Stimulated activated CD8-positive, alpha-beta memory T cell treated with anti-CD3 and anti-CD28 coated beads, Interleukin-4, amount 100 ng/mL, for 24 hours (primary cell): ENCODE data around the gene PPARD.
"Not testable (repeated sequence)": the region's sequence is repeated elsewhere in the genome, so short reads cannot be mapped to it uniquely, and the experiment has no call there.

Experiments used
- DNase-seq: peaks from one replicate; pipeline ENCODE4 v3.0.0-alpha.2; 2020; ENCODE audit warnings: low read depth

PPARD gene

DNA sequence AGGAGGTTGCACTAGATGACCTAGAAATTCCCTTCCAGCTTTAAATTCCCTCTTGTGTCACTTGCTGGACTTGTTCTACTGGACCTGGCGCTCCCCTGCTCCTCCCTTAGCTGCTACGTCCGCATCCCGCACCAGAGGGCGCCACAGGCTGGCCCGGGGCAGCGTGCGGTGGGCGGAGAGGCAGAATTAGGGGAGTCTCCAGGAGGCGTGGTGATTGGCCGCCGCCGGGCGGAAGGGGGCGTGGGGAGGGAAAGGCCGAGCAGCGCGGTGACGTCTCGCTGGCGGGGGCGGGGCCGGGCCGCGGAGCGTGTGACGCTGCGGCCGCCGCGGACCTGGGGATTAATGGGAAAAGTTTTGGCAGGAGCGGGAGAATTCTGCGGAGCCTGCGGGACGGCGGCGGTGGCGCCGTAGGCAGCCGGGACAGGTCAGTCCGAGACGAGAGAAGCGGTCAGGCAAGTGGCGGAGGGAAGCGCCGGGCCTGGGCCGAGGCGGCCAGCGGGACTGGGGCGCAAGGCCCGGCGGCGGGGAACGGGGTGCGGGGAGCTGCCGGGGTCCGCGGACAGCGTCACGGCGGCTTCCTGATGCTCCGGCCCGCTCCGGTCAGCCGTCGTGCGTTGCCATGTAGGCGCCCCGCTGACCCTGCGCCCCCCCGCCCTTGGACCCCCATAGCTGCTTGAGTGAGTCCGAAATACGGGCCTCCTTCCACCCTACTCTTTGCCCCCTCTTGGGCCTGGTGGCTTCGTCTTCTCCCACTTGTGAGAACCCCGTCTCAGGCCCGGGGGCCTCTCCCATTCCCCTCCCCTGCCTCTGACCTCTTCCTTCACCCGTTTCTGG lies at the start of gene PPARD:
Gene PPARD (plus strand): TSS at position 301 of the 834 bp plus-strand sequence. CDS start 68,530 bp downstream, outside the sequence.
- DNase-seq, result peak; percentile 95

DNA sequence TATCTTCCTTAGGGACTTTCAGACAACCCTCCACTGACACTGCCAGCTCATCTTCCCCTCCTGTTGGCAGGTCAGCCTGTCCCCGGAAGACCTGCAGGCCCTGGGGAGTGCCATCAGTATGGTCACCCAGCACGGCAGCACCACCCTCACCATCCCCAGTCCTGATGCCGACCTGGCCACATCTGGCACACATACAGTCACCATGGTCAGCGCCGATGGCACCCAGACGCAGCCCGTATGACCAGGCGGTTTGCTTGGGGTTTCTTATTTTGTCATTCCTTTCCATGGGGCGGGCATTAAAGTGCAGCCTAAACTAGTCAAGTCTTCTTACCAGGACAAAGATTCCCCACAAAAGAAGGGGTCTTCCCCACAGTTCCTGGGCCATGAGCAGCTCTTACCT lies 48.7 kb upstream of the PPARD start:
- no peak for DNase-seq

DNA sequence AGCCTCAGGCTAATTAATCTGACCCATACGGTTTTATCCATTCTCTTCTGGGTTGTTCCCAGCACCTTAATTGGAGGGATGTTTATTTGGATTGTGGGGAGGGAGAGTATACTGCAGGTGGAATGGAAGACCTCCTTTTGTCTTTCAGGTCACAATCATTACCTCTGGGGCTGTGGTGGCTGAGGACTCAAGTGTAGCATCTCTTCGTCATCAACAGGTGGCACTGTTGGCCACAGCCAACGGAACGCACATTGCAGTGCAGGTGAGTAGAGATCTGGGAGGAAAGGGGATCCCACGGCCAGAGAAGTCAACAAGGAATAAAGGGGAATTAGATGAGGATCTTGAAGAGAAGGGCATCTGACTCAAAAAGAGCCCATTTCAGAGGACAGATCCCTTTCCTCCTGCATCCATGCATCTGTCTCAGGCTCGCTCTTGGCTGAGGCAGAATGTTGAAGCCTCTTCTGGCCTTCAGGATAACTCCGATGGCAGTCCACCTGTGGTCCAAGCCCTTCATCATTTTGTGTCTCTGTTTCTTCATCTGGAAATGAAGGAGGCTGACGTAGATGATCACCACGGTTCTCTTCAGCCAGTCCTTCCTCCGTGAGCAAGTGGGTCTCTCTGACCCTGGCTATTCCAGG lies 47.9 kb upstream of the PPARD start:
- DNase-seq, result peak; percentile 19

DNA sequence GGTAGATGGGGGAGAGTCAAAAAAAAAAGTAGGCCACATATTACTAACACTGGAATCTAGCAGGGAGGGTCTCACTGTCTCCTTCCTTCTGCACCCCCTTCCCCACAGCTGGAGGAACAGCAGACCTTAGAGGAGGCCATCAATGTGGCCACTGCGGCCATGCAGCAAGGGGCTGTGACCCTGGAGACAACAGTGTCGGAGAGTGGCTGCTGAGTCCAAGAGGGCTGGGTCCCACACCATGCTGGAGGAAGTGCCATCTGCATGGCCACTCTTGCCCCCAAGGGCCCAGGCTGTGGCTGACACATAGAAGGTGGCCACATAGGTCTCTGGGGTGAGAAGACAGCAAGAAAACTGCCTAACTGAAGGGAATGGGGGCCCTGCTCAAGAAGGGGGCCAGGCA lies 47.3 kb upstream of the PPARD start:
- DNase-seq, result no peak

DNA sequence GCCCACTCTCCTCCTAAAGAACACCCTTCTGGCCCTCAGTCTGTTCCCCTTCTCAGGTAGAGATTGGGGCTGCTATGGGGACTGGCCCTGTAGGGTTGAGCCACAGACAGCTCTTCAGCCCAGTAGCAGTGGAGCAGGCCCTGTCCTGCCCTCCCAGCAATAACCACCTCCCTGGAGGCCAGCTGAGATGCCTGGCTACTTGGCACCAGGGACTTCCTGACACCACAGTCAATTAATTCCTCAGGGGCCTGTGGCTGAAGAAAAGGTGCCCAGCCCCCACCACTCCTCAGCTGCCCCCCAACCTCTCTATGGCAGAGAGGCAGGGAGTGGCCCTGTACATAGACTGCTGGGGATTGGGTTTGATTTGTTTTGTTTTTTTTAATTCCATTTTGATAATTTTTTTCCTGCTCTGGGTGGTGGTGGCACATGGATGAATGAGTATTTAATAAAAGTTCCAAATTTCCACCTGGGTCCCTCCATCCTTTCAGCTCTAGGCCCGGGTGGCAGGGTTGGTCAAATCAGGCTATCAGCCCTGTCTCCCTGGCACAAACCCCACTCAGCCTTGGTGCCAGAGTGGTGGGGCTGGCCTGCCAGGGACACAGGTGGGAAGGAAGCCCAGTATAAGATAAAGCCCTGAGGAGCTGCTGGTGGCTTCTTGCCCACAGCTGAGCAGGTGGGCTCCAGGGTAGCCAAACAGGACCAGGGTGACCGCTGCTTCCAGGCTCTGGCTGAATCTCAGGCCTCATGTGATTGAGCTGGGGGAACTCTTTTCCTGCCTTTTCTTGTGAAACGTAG lies 46.6 kb upstream of the PPARD start:
- DNase-seq, result no peak

DNA sequence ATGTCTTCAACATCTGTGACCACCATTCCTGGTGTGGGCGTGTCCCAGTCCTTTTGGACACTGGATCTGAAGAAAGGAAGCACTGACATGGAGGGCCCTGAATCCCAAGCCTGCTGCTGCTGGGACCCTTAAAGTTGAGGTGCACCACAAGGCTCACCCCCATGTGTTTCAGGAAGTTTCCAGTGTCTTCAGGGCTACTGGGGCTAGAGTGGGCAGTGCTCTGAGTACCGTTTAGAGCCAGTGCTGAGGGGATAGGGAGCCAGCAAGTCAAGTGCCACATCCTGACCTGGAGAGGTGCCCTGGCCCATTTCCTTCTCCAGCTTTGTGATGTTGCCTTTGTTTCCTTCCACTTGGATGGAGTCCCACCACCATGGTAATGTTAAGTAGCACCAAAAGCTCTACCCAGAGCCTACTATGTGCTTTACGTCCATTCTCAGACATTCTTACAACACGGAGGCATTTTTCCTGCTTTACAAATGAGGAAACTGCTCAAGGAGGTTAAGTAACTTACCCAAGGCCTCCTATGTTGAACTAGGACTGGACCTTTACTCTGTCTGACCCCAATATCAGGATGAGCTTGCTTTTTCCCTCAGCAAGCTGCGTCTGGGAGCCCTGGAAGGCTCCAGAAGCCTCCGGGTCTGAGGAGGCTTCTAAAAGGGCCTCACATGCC lies 45.3 kb upstream of the PPARD start:
- DNase-seq, result no peak

DNA sequence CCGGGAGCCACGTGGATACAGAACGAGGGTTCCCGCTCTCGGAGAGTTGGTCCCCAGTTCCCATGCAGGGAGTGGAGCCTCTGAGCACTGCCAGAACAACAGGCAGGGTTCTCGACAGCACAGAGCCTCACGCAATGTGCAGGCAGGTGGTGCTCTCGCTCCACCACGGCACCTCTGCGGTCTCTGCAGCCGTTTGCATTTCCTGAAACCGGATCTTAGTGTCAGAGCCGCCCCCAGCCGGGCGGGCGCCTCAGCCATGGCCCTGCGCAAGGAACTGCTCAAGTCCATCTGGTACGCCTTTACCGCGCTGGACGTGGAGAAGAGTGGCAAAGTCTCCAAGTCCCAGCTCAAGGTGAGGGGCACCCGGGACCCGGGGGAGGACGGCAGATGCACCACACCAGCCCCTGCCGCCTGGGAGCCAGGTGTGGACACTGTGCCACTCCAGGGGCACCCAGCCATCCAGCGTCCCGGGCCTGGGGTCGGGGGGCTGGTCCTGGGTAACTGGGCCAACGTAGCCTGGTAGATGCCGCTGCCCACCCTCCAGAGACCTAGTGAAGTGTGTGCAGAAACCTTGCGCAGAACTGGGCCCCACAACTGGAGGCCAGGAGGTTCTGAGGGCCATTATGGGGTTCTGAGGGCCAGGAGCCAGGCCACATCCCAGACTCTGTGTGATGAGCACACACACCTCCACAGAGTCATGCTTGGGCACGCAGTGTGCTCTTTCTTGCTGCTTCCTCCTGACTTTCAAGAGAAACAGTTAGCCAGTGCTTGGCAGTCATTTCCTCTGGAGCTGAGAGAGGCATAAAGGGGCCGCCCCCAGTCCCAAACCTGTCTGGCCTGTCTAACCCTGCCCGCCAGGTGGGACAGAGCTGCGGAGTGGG lies 44.5 kb upstream of the PPARD start, which contains the start of gene DEF6:
Gene DEF6 (plus strand): TSS at position 218 of the 881 bp plus-strand sequence. CDS start 39 bp downstream, at position 257.
- peak; percentile 79 for DNase-seq

DNA sequence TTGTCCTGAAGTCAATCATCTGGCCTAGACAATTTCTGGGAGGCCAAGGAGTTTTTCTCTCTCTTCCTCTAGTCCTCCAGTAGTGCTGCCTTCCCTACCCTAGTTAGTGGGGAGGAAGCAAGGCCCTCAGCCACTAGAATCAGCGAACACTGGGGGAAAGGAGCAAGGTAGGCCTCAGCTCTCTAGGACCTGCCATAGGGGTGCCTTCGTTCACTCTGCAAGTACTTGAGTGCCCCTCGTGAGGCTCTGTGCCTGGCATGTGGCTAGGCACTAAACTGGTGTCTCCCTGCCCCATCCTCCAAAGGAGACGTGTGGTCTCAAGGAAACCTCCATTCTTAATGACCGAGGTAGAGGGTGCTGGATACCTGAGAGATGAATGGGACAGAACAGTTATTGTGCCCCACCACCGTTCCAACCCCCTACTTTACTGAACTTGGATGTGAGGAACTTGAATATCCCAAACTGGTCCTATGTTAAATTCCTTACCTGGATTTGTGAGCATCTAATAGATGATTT lies 43.7 kb upstream of the PPARD start:
- no peak for DNase-seq

DNA sequence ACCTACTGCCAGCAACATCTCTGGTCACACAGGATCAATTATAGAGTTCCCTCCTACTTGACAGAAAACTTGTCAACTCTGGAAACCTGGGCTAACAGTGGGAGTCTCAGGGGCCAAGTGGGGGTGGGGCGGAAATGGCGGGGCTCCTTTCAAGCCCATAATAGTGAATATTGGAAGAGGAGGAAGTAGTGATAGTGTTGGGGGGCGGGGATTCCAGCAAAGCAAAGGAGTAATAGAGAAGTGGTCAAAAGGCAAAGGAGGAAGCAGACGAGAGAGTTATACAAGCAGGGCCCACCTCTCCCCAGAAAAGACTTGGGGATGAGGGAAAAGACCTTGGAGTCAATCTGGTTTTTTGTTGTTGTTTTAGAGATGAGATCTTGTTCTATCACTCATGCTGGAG lies 42.7 kb upstream of the PPARD start:
- DNase-seq, result no peak

DNA sequence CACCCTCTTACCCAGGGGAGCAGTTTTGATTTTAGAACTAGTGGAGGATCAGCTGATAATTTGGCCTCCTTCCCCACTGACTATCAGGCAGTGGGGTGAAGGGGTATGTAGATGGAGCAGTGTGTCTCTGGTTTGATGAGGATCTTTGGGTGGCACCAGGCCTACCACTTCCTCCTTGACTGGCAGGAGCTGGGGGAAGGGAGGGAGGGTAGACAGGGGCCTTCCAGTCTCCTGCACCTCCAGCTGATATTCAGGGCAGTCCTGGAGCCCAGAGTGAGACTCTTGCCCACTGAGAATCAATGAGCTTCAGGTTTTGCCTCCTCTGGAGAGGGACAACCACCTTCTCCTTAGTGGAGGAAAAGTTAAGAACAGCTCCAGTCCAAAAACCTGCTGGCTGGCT lies 41.5 kb upstream of the PPARD start:
- no peak for DNase-seq

DNA sequence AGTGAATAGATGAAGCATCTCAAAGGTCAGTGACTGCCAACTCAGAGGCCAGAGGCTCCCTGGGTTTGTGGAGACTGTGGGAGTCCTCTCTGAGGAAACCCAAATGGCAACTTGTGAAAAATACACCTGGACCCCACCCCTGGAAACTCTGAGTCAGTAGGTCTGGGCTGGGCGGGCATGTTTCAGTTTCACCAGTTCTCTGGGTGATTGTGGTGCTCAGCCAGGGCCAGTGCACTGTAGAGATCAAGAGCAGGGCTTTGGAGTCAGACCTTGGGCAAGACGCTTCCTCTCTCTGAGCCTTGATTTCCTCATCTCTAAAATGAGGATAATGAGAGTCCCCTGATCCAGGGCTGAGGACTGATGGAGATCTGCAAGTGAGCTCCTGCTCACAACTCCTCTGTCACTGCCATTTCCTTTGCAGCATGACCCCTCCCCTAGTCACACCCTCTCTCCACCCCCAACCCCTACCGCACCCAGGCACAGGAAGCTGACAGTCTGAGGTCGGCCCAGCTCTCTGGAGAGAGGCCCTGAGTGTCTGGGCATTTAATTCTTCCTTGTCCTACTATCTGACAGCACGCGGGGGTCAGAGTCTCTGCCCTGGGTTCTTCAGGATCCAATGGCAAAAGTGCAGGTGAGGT lies 39.6 kb upstream of the PPARD start:
- peak; percentile 76 for DNase-seq

DNA sequence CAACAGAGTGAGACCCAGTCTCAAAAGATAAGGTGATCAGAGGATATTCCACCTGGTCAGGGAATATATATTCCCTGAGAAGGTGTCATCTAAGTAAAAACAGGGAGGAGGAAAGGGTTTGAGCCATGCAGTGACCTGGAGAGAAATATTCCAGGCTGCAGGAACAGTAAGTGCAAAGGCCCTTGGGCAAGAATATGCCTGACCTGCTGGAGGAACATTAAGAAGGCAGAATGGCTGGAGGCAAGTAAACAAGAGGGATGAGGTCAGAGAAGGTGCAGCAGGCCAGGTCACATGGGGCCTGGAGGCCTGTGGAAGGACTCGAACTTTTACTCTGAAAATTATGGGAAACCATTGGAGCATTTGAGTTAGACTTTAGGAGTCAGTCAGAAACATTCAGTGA lies 38.1 kb upstream of the PPARD start:
- no peak for DNase-seq

DNA sequence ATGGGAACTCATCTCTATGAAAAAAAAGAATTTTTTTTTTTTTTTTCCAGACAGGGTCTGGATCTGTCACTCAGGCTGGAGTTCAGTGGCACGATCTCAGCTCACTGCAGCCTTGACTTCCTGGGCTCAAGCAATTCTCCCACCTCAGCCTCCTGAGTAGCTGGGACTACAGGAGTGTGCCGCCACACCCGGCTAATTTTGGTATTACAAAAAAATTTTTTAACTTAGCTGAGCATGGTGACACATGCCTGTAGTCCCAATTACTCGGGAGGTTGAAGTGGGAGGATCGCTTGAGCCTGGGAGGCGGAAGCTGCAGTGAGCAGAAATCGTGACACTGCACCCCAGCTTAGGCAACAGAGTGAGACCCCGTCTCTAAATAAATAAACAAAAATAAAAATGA lies 37.2 kb upstream of the PPARD start:
- DNase-seq, result no peak

DNA sequence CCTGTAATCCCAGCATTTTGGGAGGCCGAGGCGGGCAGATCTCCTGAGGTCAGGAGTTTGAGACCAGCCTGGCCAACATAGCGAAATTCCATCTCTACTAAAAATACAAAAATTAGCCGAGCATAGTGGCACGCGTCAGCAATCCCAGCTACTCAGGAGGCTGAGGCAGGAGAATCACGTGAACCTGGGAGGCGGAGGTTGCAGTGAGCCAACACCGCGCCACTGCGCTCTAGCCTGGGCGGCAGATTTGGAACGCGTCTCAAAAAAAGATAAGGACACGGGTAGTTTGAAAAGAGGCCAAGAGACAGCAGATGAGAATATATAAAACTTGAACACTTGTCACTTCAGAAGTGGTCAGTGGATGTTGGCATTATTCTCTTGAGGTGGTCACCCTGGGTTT lies 35.2 kb upstream of the PPARD start:
- not testable (repeated sequence) for DNase-seq

DNA sequence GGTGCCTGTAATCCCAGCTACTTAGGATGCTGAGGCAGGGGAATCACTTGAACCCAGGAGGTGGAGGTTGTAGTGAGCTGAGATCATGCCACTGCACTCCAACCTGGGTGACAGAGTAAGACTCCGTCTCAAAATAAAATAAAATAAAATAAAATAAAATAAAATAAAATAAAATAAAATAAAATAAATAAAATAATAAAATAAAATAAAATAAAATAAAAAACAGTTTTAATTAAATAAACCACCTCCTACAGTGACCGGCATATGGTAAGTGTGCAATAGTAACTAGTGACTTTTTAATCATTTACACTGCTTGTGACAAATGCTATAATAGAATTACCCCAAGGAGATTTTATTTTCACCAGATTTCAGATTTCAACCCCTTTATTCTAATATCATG lies 33.8 kb upstream of the PPARD start:
- DNase-seq, result not testable (repeated sequence)

DNA sequence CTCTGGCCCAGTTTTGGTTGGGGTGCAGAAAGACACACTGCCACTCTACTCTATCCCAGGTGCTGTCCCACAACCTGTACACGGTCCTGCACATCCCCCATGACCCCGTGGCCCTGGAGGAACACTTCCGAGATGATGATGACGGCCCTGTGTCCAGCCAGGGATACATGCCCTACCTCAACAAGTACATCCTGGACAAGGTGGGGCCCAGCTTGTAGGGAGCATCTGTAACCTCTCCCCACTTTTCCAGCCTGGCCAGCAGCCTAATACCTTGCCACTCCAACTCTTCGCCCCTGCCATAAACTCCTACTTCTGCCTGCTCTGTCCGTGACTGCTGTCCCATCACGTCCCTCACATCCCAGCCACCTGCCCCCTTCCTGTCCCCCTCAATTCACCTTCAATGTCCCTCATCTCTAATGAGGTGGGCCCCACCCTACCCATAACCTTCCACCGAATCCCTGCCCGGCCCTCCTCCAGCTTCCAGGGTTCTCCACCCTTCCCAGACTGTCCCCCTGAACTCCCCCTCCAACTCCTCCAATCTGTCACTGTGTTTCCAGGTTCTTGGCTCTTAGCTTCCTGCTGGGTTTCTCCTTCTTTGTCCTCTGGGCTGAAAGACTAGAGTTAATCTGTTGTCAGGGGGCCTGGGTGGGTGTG lies 32.6 kb upstream of the PPARD start:
- DNase-seq, result no peak

DNA sequence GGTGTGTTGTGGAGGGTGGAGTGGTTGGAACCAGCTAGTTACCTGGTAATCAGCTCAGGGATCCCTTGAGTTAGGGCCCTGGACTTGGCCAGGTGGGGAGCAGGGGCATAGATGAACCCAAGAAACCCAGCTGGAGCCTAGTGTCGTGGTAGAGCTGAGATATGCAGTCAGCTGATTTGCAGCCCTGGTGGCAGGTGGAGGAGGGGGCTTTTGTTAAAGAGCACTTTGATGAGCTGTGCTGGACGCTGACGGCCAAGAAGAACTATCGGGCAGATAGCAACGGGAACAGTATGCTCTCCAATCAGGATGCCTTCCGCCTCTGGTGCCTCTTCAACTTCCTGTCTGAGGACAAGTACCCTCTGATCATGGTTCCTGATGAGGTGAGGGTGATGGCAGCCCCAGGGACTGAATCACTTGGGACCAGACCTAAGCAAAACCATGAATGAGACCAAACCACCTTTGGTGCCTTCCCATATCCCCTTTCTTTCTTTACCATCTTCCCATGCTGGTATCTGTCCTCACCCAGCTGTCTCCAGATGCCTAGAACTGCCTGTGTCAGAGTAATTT lies 32.0 kb upstream of the PPARD start:
- DNase-seq, result no peak

DNA sequence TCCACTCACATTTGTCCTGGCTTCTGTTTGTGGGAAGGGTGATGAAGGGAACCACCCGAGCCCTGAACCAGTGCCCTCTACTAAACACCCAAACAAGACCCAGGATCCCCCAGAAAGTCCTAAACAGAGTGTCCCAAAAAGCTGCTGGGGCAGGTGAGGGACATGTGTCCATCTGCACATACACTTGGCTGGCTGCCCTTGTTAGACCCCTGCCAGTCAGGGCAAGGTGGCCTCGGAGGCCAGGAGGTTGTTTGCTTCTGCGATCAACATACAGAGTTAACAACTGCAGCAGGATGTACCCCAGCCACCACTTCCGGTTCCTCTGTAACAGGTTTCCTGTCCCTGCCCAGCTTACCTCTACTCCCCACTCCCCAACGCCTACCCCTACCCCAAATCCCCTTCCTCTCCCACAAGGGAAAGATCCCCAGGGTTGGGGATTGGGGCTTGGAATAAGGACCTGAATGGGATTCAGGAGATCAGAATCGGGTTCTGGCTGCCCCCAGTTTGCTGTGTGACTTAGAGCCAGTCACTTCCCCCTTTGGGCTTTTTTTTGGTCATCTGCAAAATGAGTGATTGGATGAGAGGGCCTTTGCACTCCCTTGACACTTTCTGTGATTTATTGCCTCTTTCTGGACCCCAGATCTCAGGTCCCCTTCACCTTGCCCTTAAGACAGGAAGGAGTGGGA lies 30.8 kb upstream of the PPARD start:
- no peak for DNase-seq
